Astrocyte (in vitro differentiated cells and primary cell): ENCODE results near the gene RIT2. TPM values are rescaled to one million over a fixed set of nuclear protein-coding genes. Genes with fewer than 3 reads are reported as not detected.
"Not testable (repeated sequence)": the region's sequence is repeated elsewhere in the genome, so short reads cannot be mapped to it uniquely, and the experiment has no call there.

Source experiments
- DNase-seq: peaks from one replicate; pipeline ENCODE4 v3.0.0-alpha.2; 2010; ENCODE audit warnings: low read depth
- FAIRE-seq: peaks from 2 replicates; lab custom pipeline; 2011; peaks lifted over from hg19 to GRCh38; lab: Jason Lieb, UNC
- H2AFZ ChIP-seq: 2 replicates; pipeline ENCODE4 v1.6.0; 2012; ENCODE audit warnings: low read depth, low read length, inconsistent platforms
- H3K27ac ChIP-seq: 2 replicates; pipeline ENCODE4 v1.5.1; 2011; ENCODE audit warnings: low read depth, low read length, inconsistent platforms
- H3K27me3 ChIP-seq: 2 replicates; pipeline ENCODE4 v1.6.0; 2011; ENCODE audit warnings: low read length, inconsistent platforms; ENCODE audit not compliant: insufficient read depth
- H3K36me3 ChIP-seq: 2 replicates; pipeline ENCODE4 v1.5.1; 2011; ENCODE audit warnings: low read length, inconsistent platforms; ENCODE audit not compliant: insufficient read depth
- H3K4me1 ChIP-seq: 2 replicates; pipeline ENCODE4 v1.5.1; 2011; ENCODE audit warnings: low read length, inconsistent platforms; ENCODE audit not compliant: insufficient read depth
- H3K4me2 ChIP-seq: 2 replicates; pipeline ENCODE4 v1.6.0; 2012; ENCODE audit warnings: low read length, inconsistent platforms
- H3K4me3 ChIP-seq: 2 replicates; pipeline ENCODE4 v1.5.1; 2011; ENCODE audit warnings: low read depth, mild to moderate bottlenecking, low read length, inconsistent platforms; ENCODE audit not compliant: insufficient read depth
- H3K79me2 ChIP-seq: 2 replicates; pipeline ENCODE4 v1.6.0; 2012; ENCODE audit warnings: mild to moderate bottlenecking, low read length, inconsistent platforms; ENCODE audit not compliant: insufficient read depth
- H3K9ac ChIP-seq: 2 replicates; pipeline ENCODE4 v1.6.0; 2012; ENCODE audit warnings: mild to moderate bottlenecking, low read length, inconsistent platforms
- H3K9me3 ChIP-seq: 2 replicates; pipeline ENCODE4 v1.5.1; 2012; ENCODE audit warnings: low read depth, mild to moderate bottlenecking, low read length, inconsistent platforms; ENCODE audit not compliant: insufficient read depth
- H4K20me1 ChIP-seq: 2 replicates; pipeline ENCODE4 v1.6.0; 2012; ENCODE audit warnings: low read length, inconsistent platforms; ENCODE audit not compliant: insufficient read depth
- H3K27ac Mint-ChIP-seq: one replicate; pipeline ENCODE4 v1.8.0; 2021; ENCODE audit warnings: mild to moderate bottlenecking, mixed read lengths; ENCODE audit not compliant: unreplicated experiment
- H3K27me3 Mint-ChIP-seq: one replicate; pipeline ENCODE4 v1.8.0; 2021; ENCODE audit warnings: low read depth, mixed read lengths; ENCODE audit not compliant: unreplicated experiment
- H3K36me3 Mint-ChIP-seq: one replicate; pipeline ENCODE4 v1.8.0; 2021; ENCODE audit warnings: low read depth, mixed read lengths; ENCODE audit not compliant: unreplicated experiment
- H3K4me1 Mint-ChIP-seq: one replicate; pipeline ENCODE4 v1.8.0; 2021; ENCODE audit warnings: low read depth, mixed read lengths; ENCODE audit not compliant: unreplicated experiment
- H3K4me3 Mint-ChIP-seq: one replicate; pipeline ENCODE4 v1.8.0; 2021; ENCODE audit warnings: mild to moderate bottlenecking, moderate library complexity, mixed read lengths; ENCODE audit not compliant: unreplicated experiment
- H3K9me3 Mint-ChIP-seq: one replicate; pipeline ENCODE4 v1.8.0; 2021; ENCODE audit warnings: mild to moderate bottlenecking, mixed read lengths; ENCODE audit not compliant: unreplicated experiment
- EZH2 ChIP-seq: IDR thresholded peaks from 2 replicates; pipeline ENCODE4 v1.6.1; 2012; ENCODE audit warnings: mild to moderate bottlenecking, low read length, inconsistent platforms; ENCODE audit not compliant: insufficient read depth
- total RNA-seq: library from RNA; stranded (reverse); gene quantifications from 2 replicates; pipeline ENCODE4 v1.2.1, GENCODE V29; 2021
- TF ChIP-seq, protein P1 (sequence below): IDR thresholded peaks from 2 replicates; pipeline ENCODE4 v1.5.1; 2011; ENCODE audit warnings: low read depth, mild to moderate bottlenecking, inconsistent platforms, low read length, moderate library complexity; ENCODE audit not compliant: insufficient read depth

Gene RIT2
- total RNA-seq, 1 donor from 2014 or later = not detected

DNA sequence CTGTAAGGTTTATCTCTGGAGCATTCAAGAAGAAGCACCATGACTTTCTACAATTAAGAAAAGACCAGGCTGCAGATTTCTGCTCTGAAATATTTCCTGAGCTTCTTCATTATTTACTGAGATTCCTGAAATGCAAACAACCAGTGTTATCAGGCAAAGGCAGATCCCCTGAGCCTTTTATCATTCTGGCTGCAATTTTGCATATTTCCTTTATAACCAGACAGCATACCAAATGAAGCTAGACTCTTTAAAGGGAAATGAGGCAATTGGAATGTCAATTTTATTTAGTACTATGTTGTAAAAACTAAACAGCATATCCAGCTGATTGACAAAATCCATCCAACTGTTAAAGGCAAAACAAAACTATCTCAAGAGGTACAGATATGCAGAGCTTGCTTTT, 372.5 kb downstream of the RIT2 start:
- Mint-ChIP-seq H3K4me1 (no peaks in the 10 kb centered on the region), H3K36me3 (no peaks in the 10 kb centered on the region), H3K4me3 (no peak overlapping the region), H3K27me3 (peaks cover 6% of the 10 kb centered on the region), H3K27ac (no peak overlapping the region), H3K9me3 (no peaks in the 10 kb centered on the region)
- Histone ChIP-seq H3K36me3 (no peaks in the 10 kb centered on the region), H3K4me2 (no peak overlapping the region), H3K4me1 (no peaks in the 10 kb centered on the region), H3K27me3 (no peaks in the 10 kb centered on the region), H3K4me3 (no peak overlapping the region), H3K79me2 (no peaks in the 10 kb centered on the region), H4K20me1 (no peaks in the 10 kb centered on the region), H3K9me3 (no peaks in the 10 kb centered on the region), H2AFZ (no peak overlapping the region), H3K27ac (no peak overlapping the region), H3K9ac (no peak overlapping the region)
- TF ChIP-seq, protein P1, sequence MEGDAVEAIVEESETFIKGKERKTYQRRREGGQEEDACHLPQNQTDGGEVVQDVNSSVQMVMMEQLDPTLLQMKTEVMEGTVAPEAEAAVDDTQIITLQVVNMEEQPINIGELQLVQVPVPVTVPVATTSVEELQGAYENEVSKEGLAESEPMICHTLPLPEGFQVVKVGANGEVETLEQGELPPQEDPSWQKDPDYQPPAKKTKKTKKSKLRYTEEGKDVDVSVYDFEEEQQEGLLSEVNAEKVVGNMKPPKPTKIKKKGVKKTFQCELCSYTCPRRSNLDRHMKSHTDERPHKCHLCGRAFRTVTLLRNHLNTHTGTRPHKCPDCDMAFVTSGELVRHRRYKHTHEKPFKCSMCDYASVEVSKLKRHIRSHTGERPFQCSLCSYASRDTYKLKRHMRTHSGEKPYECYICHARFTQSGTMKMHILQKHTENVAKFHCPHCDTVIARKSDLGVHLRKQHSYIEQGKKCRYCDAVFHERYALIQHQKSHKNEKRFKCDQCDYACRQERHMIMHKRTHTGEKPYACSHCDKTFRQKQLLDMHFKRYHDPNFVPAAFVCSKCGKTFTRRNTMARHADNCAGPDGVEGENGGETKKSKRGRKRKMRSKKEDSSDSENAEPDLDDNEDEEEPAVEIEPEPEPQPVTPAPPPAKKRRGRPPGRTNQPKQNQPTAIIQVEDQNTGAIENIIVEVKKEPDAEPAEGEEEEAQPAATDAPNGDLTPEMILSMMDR = no peak
- no peak for TF ChIP-seq EZH2
- DNase-seq = no peak
- FAIRE-seq = no peak

DNA sequence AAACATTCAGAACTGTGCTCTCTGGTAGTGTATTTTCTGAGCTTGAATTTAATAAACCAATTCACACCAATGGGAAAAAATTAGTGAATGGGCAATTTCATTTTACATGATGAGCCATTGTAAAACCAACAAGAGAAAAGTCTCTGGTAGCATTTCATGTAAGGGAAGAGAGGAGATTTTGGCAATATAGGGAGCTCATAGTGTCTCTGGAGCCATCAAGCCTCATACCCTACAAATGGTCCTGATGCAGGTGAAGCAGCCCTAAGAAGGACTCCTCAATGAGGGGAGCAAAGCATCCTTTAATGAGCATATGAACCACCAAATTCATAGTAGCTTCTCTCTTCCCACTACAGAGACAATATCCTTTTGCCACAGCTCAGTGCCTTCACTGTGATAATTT, 373.0 kb downstream of the RIT2 start:
- no peaks in the 10 kb centered on the region for H3K4me1 Mint-ChIP-seq

DNA sequence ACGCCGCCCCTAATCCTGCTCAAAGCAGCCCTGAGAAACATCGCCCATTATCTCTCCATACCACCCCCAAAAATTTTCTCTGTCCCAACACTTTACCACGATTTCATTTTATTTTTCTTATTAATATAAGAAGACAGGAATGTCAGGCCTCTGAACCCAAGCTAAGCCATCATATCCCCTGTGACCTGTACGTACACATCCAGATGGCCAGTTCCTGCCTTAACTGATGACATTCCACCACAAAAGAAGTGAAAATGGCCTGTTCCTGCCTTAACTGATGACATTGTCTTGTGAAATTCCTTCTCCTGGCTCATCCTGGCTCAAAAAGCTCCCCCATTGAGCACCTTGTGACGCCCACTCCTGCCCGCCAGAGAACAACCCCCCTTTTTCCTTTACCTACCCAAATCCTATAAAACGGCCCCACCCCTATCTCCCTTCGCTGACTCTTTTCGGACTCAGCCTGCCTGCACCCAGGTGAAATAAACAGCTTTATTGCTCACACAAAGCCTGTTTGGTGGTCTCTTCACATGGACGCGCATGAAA, 373.6 kb downstream of the RIT2 start:
- DNase-seq, H3K27ac ChIP-seq, H3K9me3 ChIP-seq, H3K27ac Mint-ChIP-seq, H3K4me3 ChIP-seq, H3K27me3 ChIP-seq, FAIRE-seq, H3K36me3 Mint-ChIP-seq, H3K9ac ChIP-seq, H3K79me2 ChIP-seq, H2AFZ ChIP-seq, H3K4me3 Mint-ChIP-seq, H3K4me1 ChIP-seq, H3K27me3 Mint-ChIP-seq, H3K36me3 ChIP-seq, H3K4me1 Mint-ChIP-seq, H3K4me2 ChIP-seq, H3K9me3 Mint-ChIP-seq, H4K20me1 ChIP-seq: not testable (repeated sequence)

More for the DNA sequence above, 373.0 kb downstream of the RIT2 start:
- Histone ChIP-seq H3K4me1 (no peaks in the 10 kb centered on the region), H3K9me3 (no peaks in the 10 kb centered on the region), H3K4me3 (no peak overlapping the region), H3K79me2 (no peaks in the 10 kb centered on the region), H3K9ac (no peak overlapping the region), H3K36me3 (no peaks in the 10 kb centered on the region), H3K27me3 (no peaks in the 10 kb centered on the region), H3K27ac (no peak overlapping the region), H4K20me1 (no peaks in the 10 kb centered on the region), H3K4me2 (no peak overlapping the region), H2AFZ (no peak overlapping the region)
- Mint-ChIP-seq H3K27ac (no peak overlapping the region), H3K9me3 (no peaks in the 10 kb centered on the region), H3K4me3 (no peak overlapping the region), H3K36me3 (no peaks in the 10 kb centered on the region), H3K27me3 (peaks cover 9% of the 10 kb centered on the region)
- no peak for TF ChIP-seq EZH2
- TF ChIP-seq, protein P1 = no peak
- no peak for DNase-seq
- no peak for FAIRE-seq

DNA sequence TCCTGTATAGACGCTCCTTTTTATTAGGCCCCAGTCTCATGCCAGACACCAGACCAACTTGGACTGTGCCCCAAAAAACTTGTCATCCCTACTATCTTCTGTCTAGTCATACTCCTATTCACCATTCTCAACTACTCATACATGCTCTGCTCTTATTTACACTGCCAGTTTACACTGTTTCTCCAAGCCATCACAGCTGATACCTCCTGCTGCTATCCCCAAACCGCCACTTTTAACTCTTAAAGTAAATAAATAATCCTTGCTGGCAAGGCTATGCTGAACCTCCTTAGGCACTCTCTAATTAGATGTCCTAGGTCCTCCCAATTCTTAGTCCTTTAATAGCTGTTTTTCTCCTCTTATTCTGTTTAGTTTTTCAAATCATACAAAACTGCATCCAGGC, 374.2 kb downstream of the RIT2 start:
- not testable (repeated sequence) for H3K4me1 ChIP-seq, H3K27me3 Mint-ChIP-seq, H3K36me3 Mint-ChIP-seq, H3K4me3 ChIP-seq, H3K4me2 ChIP-seq, H3K27me3 ChIP-seq, H2AFZ ChIP-seq, H3K9me3 ChIP-seq, H3K4me3 Mint-ChIP-seq, H3K79me2 ChIP-seq, DNase-seq, H3K9me3 Mint-ChIP-seq, H3K4me1 Mint-ChIP-seq, H3K9ac ChIP-seq, FAIRE-seq, H3K36me3 ChIP-seq, H3K27ac Mint-ChIP-seq, H3K27ac ChIP-seq, H4K20me1 ChIP-seq
